ENCODE measurements around the gene DHDH. TPM values are rescaled to one million over a fixed set of nuclear protein-coding genes. Genes with fewer than 3 reads are reported as not detected.

DHDH gene
- total RNA-seq, 2 experiments from 2014 or later: 4.2 to 4.5 TPM

DNA sequence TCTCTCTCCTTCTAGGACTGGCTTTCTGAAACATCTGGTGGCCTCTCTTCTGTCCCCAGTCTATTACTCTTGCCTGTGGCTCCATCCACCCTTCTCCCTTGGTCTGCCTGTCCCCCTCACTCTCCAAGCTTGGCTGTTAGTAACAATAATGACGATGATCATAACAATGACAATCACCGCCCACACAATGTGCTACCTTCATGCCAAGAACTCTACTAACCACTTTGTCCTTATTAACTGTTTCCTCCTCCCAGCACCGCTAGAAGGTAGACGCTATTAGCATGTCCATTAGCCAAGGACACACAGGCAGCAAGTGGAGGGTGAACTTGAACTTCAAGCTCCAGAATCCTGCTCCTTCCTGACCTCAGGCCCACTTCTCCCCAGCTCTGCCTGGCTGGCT lies 56.9 kb downstream of the DHDH start:
- no peak overlapping the region for H3K4me3 Mint-ChIP-seq
- no peak overlapping the region for H3K27ac Mint-ChIP-seq
- intact Hi-C loops (cut with micrococcal nuclease): loop anchor here (5.0 to 10.0 kb wide), 3 partner anchors 204 to 626 kb away; partner anchors contain the start of genes CA11, SYNGR4 and TMEM143

GRCh38 chr19:48991011-48991609 lies 57.6 kb downstream of the DHDH start:
- Mint-ChIP-seq H3K4me3 (no peak overlapping the region), H3K36me3 (ENCODE audit: low read depth) (peaks cover 20% of the 10 kb centered on the region), H3K27ac (no peak overlapping the region), H3K9me3 (no peaks in the 10 kb centered on the region), H3K27me3 (ENCODE audit: low read depth) (no peaks in the 10 kb centered on the region), H3K4me1 (ENCODE audit: low read depth) (peaks cover 51% of the 10 kb centered on the region)
- intact Hi-C loops (cut with micrococcal nuclease): loop anchor here (5.0 to 10.0 kb wide), 3 partner anchors 204 to 626 kb away; partner anchors contain the start of genes CA11, SYNGR4 and TMEM143
- no peak for DNase-seq
- CTCF ChIA-PET: interaction anchor here (0.9 kb wide), 1 partner anchor 20 kb away, joined by 3 read pairs; no protein-coding TSS in a partner anchor

More for the DNA sequence above, 56.9 kb downstream of the DHDH start:
- CTCF ChIA-PET: no interaction called here
- no peak for DNase-seq
- H3K9me3 Mint-ChIP-seq: no peaks in the 10 kb centered on the region
- no peaks in the 10 kb centered on the region for H3K27me3 Mint-ChIP-seq (ENCODE audit: low read depth)
- peaks cover 20% of the 10 kb centered on the region for H3K36me3 Mint-ChIP-seq (ENCODE audit: low read depth)
- peaks cover 51% of the 10 kb centered on the region for H3K4me1 Mint-ChIP-seq (ENCODE audit: low read depth)

- Mint-ChIP-seq H3K36me3 (ENCODE audit: low read depth) (peaks cover 20% of the 10 kb centered on the region), H3K27me3 (ENCODE audit: low read depth) (no peaks in the 10 kb centered on the region), H3K9me3 (no peaks in the 10 kb centered on the region), H3K4me3 (peak overlapping the region; percentile 83), H3K4me1 (ENCODE audit: low read depth) (peaks cover 51% of the 10 kb centered on the region), H3K27ac (peak overlapping the region; percentile 88)
- CTCF ChIA-PET: interaction anchor here (0.9 to 3.8 kb wide), 7 partner anchors 8 to 207 kb away, joined by 3 to 22 read pairs (median 8); partner anchors contain the start of gene LHB
- DNase-seq: no peak
- intact Hi-C loops (cut with micrococcal nuclease): loop anchor here (2.0 to 10.0 kb wide), 6 partner anchors 27 to 627 kb away; partner anchors contain the start of genes CA11, LIN7B, SYNGR4 and TMEM143
Measured at GRCh38 chr19:48991873-48992580, 58.5 kb downstream of the DHDH start.

- intact Hi-C loops (cut with micrococcal nuclease): loop anchor here (1.0 to 10.0 kb wide), 12 partner anchors 26 to 628 kb away; partner anchors contain the start of genes CA11, CGB2, FTL and LIN7B
- Mint-ChIP-seq H3K4me3 (peak overlapping the region; percentile 83), H3K4me1 (ENCODE audit: low read depth) (peaks cover 45% of the 10 kb centered on the region), H3K36me3 (ENCODE audit: low read depth) (peaks cover 21% of the 10 kb centered on the region), H3K27me3 (ENCODE audit: low read depth) (no peaks in the 10 kb centered on the region), H3K9me3 (no peaks in the 10 kb centered on the region), H3K27ac (peak overlapping the region; percentile 88)
- CTCF ChIA-PET: interaction anchor here (0.7 to 3.8 kb wide), 23 partner anchors 9 to 206 kb away, joined by 3 to 22 read pairs (median 5); partner anchors contain the start of genes BCAT2, FTL, LHB and LIN7B
- peak; percentile 30 for DNase-seq
Measured at GRCh38 chr19:48992581-48993174, 59.2 kb downstream of the DHDH start.

DNA sequence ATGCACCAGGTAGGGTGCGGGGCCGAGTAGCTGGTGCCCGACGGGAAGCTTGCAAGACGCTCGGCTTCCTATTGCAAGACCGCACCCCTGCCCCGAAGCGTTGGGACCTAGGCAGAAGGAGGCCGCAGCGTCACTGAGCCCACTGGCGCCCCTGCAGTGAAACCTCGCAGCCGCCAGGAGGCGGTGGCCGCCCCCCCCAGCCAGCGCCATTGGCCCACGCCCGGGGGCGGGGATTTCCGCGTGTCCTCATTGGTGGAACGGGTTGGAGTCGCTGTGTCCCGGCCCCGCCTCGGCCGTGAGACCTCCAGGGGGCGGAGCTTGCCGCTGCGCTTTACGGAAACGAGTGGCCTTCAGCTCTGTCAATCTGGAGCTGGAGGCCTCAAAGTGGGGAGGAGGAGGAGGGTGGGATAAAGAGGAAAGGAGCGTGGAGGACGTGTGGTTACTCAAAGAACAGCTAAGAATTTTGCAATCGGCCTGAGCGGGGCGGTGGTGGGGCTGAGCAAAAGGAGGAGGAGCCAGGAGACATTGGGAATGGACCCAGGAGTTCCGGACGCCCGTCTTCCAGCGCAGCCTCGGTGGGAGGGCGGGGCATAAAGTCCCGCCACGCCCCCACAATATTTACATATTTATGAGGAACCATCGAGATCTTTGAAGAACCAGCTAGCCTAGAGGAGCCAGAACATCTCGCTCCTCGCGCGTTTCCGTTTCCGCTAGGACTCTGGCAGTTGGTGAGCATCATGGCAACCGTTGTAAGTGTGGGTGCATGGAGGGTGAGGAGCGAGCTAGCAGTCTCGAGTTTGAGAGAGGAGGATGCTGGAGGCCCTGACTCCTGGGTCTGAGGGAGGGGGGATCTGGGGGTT lies 59.9 kb downstream of the DHDH start, which contains the start of the genes GYS1 and RUVBL2:
GYS1 (minus strand) TSS at position 135 of the 860 bp plus-strand sequence. CDS start 197 bp downstream, outside the sequence.
RUVBL2 (plus strand) TSS at position 713 of the 860 bp plus-strand sequence; CDS start at position 738, 25 bp downstream.
- H3K27ac Mint-ChIP-seq: peak within 1 kb of the TSS; percentile 94
- CTCF ChIA-PET: interaction anchor here (0.6 to 3.8 kb wide), 35 partner anchors 10 to 297 kb away, joined by 3 to 22 read pairs (median 5); partner anchors contain the start of genes BCAT2, CGB2, CGB7 and FTL
- peaks cover 44% of the 10 kb centered on the region for H3K4me1 Mint-ChIP-seq (ENCODE audit: low read depth)
- DNase-seq: peak; percentile 99
- intact Hi-C loops (cut with micrococcal nuclease): loop anchor here (1.0 to 10.0 kb wide), 12 partner anchors 25 to 629 kb away; partner anchors contain the start of genes CA11, CGB2, FTL and LIN7B
- H3K9me3 Mint-ChIP-seq: no peaks in the 10 kb centered on the region
- peak within 1 kb of the TSS; percentile 83 for H3K4me3 Mint-ChIP-seq
- H3K27me3 Mint-ChIP-seq (ENCODE audit: low read depth): no peaks in the 10 kb centered on the region
- H3K36me3 Mint-ChIP-seq (ENCODE audit: low read depth): peaks cover 20% of the 10 kb centered on the region

DNA sequence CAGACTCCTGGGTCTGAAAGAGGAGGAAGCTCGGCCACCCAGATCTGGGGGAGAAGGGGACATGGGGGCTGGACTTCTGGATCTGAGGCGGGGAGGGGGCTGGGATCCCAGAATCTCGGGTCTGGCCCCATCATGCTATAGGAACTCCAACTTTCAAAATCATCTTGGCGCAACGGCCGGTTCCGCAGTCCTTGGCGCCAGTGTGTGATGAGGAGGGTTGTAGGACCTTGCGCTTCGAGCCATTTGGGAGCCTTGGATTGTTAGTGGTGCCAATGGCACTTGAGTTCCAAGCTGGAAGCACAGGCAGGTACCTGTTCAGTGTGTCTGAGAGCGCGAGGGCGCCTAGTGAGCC lies 60.5 kb downstream of the DHDH start:
- intact Hi-C loops (cut with micrococcal nuclease): loop anchor here (5.0 to 10.0 kb wide), 3 partner anchors 201 to 629 kb away; partner anchors contain the start of genes CA11, SYNGR4 and TMEM143
- CTCF ChIA-PET: interaction anchor here (0.6 to 3.8 kb wide), 23 partner anchors 10 to 298 kb away, joined by 3 to 22 read pairs (median 5); partner anchors contain the start of genes BCAT2, CGB2, CGB7 and FTL
- peaks cover 17% of the 10 kb centered on the region for H3K36me3 Mint-ChIP-seq (ENCODE audit: low read depth)

More for the DNA sequence above, 60.5 kb downstream of the DHDH start:
- H3K27ac Mint-ChIP-seq: peak overlapping the region; percentile 94
- no peaks in the 10 kb centered on the region for H3K9me3 Mint-ChIP-seq
- peaks cover 41% of the 10 kb centered on the region for H3K4me1 Mint-ChIP-seq (ENCODE audit: low read depth)
- no peaks in the 10 kb centered on the region for H3K27me3 Mint-ChIP-seq (ENCODE audit: low read depth)
- peak overlapping the region; percentile 83 for H3K4me3 Mint-ChIP-seq
- no peak for DNase-seq

Other genes with a start within 250 kb of the DHDH start
- not detected for gene FUT2, start 237.7 kb upstream of the DHDH start, total RNA-seq
- under 1 TPM; 0.44 to 0.57 TPM for gene MAMSTR, start 214.0 kb upstream of the DHDH start, total RNA-seq
- under 1 TPM in 1 of 2 experiments, not detected in 1; 0.17 TPM for gene RASIP1, start 193.1 kb upstream of the DHDH start, total RNA-seq
- gene IZUMO1, start 186.8 kb upstream of the DHDH start, total RNA-seq: not detected
- under 1 TPM; 0.07 to 0.12 TPM for gene FUT1, start 181.1 kb upstream of the DHDH start, total RNA-seq
- gene FGF21, start 178.2 kb upstream of the DHDH start, total RNA-seq: not detected
- 10 to 100 TPM; 66.4 to 66.8 TPM for gene BCAT2, start 122.7 kb upstream of the DHDH start, total RNA-seq
- under 1 TPM in 1 of 2 experiments, not detected in 1; 0.50 TPM for gene HSD17B14, start 97.2 kb upstream of the DHDH start, total RNA-seq
- 1 to 10 TPM; 8.3 to 8.8 TPM for gene PLEKHA4, start 65.1 kb upstream of the DHDH start, total RNA-seq
- gene PPP1R15A, start 61.3 kb upstream of the DHDH start, total RNA-seq: 10 to 100 TPM; 96.5 to 97.4 TPM
- under 1 TPM; 0.54 to 0.81 TPM for gene TULP2, start 35.0 kb upstream of the DHDH start, total RNA-seq
- gene NUCB1, start 33.4 kb upstream of the DHDH start, total RNA-seq: 100 to 1,000 TPM; 172 to 182 TPM
- gene BAX, start 21.2 kb downstream of the DHDH start, total RNA-seq: 100 to 1,000 TPM; 267 to 302 TPM
- gene FTL, start 31.6 kb downstream of the DHDH start, total RNA-seq: 1,000 to 10,000 TPM; 1,093 to 1,120 TPM
- 10 to 100 TPM; 29.6 to 31.2 TPM for gene GYS1, start 59.6 kb downstream of the DHDH start, total RNA-seq
- 100 to 1,000 TPM; 119 to 126 TPM for gene RUVBL2, start 60.2 kb downstream of the DHDH start, total RNA-seq
- gene LHB, start 83.4 kb downstream of the DHDH start, total RNA-seq: not detected
- gene CGB3, start 90.6 kb downstream of the DHDH start, total RNA-seq: not detected
- not detected for gene CGB2, start 98.2 kb downstream of the DHDH start, total RNA-seq
- gene CGB1, start 103.2 kb downstream of the DHDH start, total RNA-seq: not detected
- gene CGB5, start 110.1 kb downstream of the DHDH start, total RNA-seq: not detected
- not detected for gene CGB8, start 115.4 kb downstream of the DHDH start, total RNA-seq
- gene CGB7, start 124.0 kb downstream of the DHDH start, total RNA-seq: not detected
- gene NTF4, start 131.1 kb downstream of the DHDH start, total RNA-seq: not detected
- gene KCNA7, start 139.0 kb downstream of the DHDH start, total RNA-seq: not detected
- gene SNRNP70, start 151.8 kb downstream of the DHDH start, total RNA-seq: 100 to 1,000 TPM; 163 to 166 TPM
- gene LIN7B, start 180.7 kb downstream of the DHDH start, total RNA-seq: 1 to 10 TPM; 3.4 to 3.8 TPM
- 1 to 10 TPM; 1.5 to 1.9 TPM for gene C19orf73, start 185.4 kb downstream of the DHDH start, total RNA-seq
- 1 to 10 TPM; 4.6 to 4.9 TPM for gene PPFIA3, start 185.8 kb downstream of the DHDH start, total RNA-seq
- not detected for gene HRC, start 221.7 kb downstream of the DHDH start, total RNA-seq
- gene TRPM4, start 224.1 kb downstream of the DHDH start, total RNA-seq: under 1 TPM; 0.22 to 0.62 TPM

Measured in activated naive CD4-positive, alpha-beta T cell treated with anti-CD3 and anti-CD28 coated beads for 36 hours (primary cell).